ENCODE results near the gene HCRT.
A peak's percentile ranks its signal among the peaks of the same experiment; 100 is the strongest.
"Not testable (repeated sequence)": the region's sequence is repeated elsewhere in the genome, so short reads cannot be mapped to it uniquely, and the experiment has no call there.

The HCRT gene, protein sequence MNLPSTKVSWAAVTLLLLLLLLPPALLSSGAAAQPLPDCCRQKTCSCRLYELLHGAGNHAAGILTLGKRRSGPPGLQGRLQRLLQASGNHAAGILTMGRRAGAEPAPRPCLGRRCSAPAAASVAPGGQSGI

DNA sequence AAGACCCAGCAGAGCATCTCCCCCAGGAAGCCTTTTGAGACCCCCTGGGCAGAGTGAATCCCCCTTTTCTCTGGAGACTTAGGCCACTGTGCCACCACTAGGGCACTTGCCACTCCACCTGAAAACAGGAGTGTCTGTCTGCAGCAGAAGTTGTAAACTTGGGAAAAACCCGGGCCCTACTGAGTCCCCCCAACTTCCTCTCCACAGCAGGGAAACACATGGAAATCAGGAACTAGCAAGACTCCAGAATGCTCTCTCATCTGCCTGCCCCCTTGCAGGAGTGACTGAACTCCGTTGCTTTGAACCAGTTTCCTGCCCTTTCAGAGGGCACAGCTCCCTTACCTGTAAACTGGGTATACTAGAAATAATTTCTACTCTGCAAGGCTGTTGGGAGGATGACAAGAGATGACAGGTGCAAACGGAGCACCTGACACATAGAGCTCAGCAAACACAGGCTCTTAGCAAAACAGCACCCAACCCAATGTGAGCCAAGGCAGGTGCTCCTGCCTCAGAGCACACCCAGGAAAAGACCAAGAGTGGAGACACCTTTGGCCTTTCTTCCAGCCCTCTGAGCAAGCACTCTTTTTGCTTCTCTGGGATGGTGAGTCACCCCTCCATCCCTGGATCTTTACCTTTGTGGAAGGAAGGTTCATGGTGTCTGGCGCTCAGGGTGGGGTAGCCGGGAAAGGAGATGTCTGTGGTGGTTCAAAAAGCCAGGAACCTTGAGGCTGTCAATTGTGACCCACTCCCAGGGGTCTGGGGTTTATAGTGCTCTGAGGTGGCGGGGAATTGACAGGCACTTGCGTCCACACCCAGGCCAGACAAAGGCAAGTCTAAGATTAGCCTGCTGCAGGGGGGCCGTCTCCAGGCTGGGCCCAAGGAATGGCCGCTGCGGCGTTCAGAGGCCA lies at the start of gene HCRT:
Gene HCRT, minus strand, starts transcription at position 740 of the 908 bp plus-strand sequence. Its CDS starts 87 bp downstream, at position 653.
- no peak for DNase-seq

DNA sequence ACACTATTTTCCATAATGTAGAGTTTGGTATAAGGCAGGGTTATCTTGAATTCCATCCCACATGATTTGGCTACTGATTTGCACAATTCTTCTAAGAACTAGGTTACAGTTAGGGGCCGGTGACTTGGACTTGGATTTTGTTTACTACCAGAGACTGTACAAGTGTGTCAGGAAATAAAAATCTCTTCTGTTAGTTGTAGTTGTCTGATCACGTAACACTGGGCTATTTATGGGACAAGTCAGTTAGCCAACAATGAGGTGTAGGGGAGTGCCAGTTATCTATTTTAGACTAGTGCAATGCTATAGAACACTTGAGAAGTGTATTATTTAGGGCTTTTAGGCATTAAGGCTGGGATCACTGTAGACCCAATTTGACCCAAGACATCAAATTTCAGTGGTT lies 48.7 kb upstream of the HCRT start:
- DNase-seq, result no peak

DNA sequence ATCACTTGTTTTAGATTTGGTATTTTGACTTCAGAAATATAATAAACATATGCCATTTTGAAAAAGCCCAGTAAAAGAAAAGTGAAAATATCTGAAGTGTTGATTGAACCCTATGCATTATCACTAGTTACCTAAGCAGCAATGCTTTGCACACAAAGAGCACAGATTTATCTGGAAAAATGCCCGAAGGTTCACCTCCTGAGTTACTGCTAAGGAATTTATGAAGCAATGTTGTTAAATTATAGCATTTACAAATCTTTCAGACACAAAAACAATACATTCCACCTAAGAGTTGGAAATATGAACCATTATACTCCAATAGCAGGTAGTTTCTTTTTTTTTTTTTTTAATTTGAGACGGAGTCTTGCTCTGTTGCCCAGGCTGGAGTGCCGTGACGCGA lies 47.9 kb upstream of the HCRT start:
- no peak for DNase-seq

DNA sequence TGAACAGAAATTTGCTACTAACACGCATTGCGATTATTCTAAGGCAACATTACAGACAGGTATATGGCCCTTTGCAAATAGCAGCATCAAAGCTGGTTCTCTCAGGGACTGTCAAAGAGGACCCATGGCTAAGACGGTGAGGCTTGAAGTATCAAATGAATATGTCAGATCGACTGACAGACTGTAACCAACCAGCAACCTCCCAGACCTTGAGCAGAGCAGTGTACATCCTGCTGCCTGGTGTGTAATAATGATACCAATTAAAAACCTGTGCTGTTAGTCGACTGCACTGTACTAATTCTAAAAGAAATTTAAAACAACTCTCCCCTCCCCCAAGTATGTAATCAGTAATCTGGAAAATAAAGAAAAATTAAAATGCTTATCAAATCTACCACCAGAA lies 45.0 kb upstream of the HCRT start:
- no peak for DNase-seq

DNA sequence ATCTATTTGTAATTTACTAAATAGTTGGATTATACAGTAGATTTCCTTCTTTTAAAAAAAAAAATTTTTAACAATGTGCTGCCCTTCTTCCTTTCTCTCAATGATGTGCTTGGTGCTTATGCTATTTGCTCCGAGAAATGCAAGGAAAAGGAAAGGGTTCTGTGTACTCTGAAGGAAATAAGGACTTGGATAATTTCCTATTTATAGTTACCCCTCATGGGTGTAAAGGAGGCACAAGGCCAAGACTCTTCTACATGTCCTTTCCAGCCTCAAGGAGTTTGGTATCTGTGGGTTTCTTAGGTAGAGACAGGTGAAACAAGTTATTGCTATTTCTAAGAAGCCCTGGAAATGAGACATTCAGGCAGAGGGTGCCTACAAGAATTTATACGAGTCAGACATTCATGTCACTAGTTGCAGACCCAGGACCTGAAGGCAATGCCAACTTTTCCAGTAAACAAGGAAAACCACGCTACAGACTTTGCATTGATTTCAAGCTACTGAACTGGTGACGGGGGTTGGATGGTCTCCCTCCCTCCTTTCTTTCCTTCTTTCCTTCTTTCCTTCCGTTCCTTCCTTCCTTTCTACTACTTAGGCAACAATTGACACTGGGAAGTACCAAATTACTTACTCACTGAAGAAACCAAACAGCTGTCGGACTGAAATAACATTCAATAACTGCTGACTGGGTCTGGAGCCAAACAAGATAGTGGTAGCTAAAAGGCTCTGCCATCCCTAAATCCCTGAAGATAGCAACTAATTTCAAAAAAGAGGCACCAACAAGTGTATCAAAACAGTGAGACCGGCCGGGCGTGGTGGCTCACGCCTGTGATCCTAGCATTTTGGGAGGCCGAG lies 42.8 kb upstream of the HCRT start:
- DNase-seq, result no peak

DNA sequence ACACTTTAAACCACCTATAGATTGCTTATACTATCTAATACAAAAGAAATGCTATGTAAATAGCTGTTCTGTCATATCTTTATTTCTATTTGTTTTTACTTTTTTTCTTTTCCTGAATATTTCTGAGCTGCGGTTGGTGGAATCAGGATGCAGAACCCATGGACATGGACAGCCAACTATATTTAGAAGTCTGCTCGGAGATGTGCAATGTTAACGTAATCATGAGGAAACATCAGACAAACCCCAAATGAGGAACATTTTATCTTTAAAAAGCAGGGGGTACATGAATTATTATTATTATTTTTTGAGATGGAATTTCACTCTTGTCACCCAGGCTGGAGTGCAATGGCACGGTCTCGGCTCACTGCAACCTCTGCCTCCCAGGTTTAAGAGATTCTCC lies 40.4 kb upstream of the HCRT start:
- no peak for DNase-seq

DNA sequence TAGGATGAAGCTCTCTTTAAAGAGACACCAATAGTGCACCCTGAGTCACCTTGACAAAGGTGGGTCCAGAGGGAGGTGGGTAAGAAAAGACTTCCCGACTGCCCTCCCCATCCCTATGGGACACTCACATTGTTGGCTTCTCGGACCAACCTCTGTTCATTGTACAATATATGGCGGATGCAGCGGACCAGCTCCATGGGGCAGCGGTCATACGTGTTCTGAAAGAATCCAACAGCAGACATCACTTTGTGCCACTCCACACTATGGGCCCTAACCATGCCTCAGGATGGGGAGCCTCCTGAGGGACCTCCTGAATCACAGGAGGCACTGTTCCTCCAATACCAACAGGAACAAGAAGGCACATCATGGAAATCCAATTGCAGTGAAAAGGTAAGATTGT lies 39.4 kb upstream of the HCRT start:
- DNase-seq, result no peak

DNA sequence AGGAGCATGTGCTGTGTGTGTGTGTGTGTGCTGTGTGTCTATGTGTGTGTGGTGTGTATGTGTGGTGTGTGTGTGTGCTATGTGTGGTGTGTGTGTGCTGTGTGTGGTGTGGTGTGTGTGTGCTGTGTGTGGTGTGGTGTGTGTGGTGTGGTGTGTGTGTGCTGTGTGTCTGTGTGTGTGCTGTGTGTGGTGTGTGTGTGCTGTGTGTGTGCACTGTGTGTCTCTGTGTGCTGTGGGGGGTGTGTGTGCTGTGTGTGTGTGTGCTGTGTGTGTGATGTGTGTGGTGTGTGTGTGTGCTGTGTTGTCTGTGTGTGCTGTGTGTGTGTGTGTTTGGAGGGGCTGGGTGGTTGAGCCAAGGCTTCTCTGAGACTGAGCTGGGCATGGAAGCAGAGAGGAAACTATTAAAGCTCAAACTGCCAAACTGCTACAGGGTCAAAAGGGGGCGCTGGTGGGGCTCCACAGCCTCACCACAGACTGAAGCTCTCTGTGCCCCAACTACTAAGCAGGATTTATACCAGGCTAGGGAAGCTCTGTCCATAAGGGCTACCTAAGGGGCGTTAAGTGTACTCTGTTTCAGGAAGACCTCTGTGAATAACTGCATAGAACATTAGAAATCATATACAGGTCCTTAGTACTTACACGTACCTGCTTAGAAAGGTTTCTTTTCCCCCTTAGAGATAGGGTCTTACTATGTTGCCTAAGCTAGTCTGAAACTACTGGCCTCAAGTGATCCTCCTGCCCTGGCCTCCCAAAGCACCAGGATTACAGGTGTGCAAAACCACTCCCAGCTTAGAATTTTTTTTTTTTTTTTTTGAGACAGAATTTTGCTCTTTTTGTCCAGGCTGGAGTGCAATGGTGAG lies 36.9 kb upstream of the HCRT start:
- DNase-seq, result no peak

DNA sequence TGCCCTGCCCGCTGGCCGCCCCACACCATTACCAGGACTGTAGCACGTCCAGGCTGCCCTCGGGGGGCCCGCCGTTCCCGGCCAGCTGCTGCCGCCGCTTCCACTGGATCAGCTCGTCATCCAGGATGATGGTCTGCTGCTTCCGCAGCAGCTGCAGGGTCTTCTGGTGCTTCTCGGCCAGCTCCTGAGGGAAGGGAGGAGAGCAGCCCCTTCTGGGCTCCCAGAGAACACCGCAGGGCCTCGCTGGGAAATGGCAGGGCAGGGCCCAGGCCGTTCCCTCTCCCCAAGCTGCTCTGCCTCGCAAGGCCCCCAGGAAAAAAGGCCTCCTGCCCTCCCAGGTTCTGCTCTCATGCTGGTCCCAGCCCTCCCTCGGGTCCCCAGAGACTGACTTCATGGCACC lies 34.0 kb upstream of the HCRT start:
- not testable (repeated sequence) for DNase-seq

DNA sequence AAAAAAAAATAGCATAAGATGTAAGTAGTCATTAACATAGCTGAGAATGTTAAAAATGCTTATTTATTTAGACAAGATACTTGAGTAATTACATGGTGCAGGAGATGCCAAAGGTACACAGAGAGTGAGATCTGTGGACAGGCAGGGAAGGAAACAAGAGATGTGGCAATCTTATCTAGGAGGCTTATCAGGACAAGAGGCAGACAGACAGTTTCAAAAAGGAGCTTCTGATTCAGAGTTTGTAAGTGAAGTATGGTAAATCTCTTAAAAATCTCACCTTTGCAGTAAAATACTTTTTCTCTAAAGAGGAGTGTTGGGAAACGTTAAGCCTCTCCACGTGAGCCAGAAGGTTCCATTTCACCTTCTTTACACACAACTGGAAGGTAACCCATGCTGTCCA lies 28.9 kb upstream of the HCRT start:
- no peak for DNase-seq

DNA sequence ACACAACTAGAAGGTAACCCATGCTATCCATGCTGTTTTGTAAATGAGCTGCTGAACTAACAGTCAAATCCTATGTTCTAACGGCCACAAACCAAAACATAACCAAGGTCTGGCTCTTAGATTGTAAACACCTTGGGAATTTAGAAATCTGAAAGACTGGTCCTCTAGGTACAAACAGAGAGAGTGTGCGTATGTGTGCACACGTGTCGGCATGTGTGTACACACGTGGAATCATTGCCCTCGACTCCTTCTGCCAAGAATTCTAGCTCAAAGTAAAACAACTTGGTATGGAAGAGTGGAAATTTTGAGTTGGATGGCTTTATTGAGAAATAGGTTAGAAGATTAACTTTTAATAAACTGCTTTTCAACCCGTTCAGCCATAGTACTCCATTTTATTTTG lies 27.1 kb upstream of the HCRT start:
- no peak for DNase-seq

DNA sequence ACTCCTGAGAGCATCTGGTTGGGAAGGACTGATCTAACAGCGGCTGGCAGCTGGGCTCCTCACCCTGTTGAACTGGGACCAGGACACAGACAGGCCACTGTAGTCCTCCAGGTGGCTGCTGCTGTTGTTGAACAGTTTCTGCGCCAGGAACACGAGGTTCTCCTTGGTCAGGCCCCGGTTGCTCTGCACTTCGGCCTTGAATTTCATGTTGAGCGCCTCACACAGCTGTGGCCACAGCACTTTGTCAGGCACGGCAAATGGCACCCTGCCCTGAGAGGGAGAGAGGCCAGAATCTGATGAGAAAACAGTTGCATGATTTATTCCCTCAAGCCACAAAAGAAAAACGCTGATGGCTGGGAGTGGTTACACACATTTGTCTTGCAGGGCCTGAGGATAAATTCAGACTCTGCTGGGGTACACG lies 26.7 kb upstream of the HCRT start:
- peak; percentile 66 for DNase-seq

DNA sequence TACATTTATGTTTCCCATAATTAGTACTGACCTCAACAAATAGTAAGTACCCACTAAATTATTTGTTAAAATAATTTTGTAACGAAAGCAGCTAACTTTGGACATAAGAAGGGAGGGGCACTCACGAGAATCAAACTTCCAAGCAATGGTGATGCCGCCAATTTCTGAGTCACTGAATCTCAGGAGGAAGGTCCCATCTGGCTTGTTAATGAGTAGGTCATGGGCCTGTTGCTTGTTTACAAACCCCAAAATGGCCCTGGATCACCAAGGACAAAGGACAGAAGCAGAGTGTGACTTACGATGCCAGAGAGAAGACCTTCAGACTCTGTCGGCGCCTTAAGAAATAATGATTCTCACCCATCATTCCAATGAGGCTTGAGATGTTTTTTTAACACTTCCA lies 24.8 kb upstream of the HCRT start:
- DNase-seq, result no peak

DNA sequence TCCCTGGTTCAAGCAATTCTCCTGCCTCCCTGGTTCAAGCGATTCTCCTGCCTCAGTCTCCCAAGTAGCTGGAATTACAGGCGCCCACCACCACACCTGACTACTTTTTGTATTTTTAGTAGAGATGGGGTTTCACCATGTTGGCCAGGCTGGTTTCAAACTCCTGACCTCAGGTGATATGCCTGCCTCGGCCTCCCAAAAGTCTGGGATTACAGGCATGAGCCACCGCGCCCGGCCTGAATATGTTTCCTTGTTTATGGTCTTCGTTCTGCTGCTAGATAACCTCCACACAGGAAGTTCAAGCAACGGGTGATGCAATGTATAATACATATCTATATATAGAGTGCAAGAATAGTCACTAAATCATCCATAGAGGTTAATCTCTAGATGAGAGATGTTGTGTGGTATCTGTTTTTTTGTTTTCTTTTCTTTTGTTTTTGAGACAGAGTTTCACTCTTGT lies 20.9 kb upstream of the HCRT start:
- DNase-seq, result not testable (repeated sequence)

DNA sequence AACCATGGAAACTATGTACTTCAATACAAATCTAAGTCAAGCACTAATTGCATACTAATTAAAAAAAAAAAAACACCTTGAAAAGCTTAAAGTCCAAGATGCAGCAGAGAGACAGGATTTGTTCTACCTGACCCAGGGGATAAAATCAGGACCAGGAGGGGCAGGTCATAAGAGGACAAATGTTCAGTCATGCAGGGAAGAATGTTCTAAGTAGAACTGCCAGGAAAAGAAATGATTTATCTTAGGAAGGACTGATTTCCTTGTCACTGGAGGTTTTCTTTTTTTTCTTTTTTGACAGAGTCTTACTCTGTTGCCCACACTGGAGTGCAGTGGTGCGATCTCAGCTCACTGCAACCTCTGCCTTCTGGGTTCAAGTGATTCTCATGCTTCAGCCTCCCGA lies 18.1 kb upstream of the HCRT start:
- DNase-seq, result no peak

DNA sequence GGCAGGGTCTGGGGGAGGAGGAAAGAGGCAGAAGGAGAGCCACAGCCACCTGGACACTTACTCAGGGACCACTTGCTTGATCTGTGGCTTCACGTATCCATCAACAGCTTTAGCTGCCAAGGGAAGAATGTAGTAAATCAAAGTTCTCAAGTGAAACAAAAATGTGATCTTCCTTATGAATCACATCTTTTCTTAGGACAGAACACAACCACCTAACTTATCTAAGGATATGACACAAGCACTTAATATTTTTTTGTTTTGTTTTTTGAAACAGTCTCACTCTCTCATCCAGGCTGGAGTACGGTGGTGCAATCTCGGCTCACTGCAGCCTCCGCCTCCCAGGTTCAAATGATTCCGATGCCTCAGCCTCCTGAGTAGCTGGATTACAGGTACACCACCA lies 17.4 kb upstream of the HCRT start:
- DNase-seq, result no peak

DNA sequence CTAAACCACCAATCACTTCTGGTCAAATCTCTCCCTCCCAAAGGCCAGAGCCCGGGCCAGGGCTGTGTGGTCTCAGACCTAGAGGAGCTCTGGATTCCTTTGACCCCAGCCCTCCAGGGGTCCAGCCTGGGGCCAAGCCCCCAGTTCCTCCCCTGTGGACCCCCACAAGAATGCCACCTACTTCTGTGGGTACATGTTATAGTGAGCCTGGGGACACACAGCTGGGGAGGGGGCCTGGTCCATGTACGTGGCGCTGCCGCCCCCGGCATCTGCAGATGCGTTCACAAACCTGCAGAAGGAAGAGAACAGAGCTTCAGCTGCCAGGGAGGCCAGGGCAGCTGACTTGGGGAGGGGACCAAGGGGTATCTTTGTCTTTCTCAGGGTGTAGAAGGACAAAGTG lies 16.9 kb upstream of the HCRT start:
- no peak for DNase-seq

DNA sequence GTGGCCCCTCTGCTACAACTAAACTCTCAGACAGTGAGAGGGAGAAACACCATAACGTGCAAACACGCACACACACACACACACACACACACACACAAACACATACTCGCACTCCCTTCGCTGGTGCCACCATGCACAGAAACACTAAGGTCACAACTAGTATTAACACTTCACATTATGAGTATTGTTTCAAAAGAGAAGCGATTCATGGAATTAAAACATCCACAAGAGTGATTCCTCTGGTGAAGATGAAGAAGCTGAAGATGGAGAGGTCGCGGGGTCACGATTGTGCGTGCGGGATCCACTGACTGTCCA lies 16.2 kb upstream of the HCRT start:
- no peak for DNase-seq

DNA sequence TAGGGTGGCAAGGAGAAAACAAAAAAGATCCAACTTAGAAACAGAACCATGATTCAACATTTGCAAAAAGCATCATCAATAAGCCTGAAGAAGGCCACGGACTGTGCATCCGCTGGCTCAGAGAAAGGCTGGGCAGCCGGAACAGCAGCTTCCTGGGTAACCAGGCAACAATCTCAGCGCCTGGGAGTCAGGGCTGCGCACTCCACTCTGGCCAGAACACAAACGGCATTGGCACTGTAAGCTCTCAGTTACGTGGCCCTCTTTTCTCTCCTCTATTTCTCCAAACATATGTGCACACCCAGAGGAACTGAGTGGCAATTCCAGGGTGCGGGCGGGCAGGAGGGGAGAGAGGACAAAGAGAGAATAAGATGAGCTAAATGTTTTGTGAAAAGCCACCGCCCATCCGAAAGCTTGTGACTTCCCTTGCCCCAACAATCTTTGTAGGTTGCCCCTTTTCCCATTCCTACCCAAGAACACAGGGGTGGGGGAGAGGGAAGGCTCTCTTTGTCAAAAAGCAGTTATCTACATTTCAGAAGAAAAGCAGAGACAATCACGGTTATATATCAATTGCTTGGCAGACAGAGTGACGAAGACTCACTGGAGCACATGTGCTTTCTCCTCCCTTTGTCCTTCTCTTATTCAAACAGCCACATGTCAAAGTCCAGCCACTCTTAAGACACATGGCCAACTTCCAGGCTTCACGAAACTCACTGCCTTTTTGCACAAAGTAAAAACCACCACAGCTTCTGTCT lies 15.6 kb upstream of the HCRT start:
- DNase-seq, result no peak

DNA sequence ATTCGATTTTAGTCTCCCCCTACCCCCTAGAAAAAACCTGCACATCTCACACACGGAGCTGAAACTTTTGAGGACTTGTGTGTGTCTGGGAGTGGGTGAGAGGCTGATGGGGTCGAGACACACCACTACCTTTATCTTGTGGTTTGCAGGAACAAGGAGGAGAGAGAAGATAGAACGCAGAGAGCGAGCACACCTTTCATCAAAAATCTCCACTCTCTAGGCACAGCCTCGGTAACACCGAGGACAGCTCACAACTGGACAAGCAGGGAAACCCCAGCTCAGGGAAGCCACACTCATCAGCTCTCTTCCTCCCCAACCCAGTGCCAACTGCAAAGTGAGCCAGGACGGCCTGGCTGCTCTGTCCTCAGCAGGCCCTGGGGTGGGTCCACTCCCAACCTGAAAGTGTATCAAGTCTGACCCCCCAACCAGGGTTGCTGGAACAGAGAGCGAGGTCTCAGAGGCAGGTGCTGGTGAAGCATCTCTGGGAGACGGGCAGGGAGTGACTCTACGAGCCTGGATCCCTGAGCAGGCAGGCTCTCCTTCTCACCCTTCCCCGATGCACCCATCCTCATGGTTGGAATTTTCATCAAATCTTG lies 14.3 kb upstream of the HCRT start:
- no peak for DNase-seq

DNA sequence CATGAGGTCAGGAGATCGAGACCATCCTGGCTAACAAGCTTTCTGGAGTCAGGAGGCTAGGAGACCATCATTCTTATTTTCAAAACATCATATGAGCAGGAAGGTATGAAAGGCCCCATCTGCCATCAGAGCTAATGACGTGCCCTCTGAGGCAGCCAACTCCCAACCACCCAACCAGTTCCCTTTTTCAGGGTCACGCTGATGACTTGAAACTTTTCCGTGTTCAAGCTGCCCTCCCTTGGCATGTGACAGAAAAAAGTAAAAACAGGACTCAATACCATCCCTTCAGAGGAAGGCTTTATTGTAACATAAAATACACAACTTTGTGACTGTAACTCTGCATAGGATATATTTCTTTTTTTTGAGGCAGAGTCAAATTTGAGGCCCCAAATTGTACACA lies 13.6 kb upstream of the HCRT start:
- no peak for DNase-seq

Data from right forelimb (tissue), 1 donor.